GM19043 (cell line): ENCODE measurements around the gene PRAMEF9.
"Not testable (repeated sequence)": the region's sequence is repeated elsewhere in the genome, so short reads cannot be mapped to it uniquely, and the experiment has no call there.

ENCODE experiments used
- ATAC-seq: cut with Tn5 transposase; IDR thresholded peaks from one replicate; pipeline ENCODE4 v1.9.1; 2021; ENCODE audit warnings: low read depth; ENCODE audit not compliant: unreplicated experiment

Gene PRAMEF9

GRCh38 chr1:13171548-13171947, at the start of gene PRAMEF9:
TSS of gene PRAMEF9 (plus strand) at chr1:13171848. CDS start at chr1:13175281, 3,433 bp downstream.
- not testable (repeated sequence) for ATAC-seq

GRCh38 chr1:13155909-13156308, 15.7 kb upstream of the PRAMEF9 start, which contains the start of gene PRAMEF26:
TSS of gene PRAMEF26 (minus strand) at chr1:13156009. CDS start at chr1:13153095, 2,914 bp downstream.
- ATAC-seq, result not testable (repeated sequence)

GRCh38 chr1:13165531-13165930, 6.1 kb upstream of the PRAMEF9 start, which contains the start of gene HNRNPCL4:
TSS of gene HNRNPCL4 (minus strand) at chr1:13165631. CDS start at chr1:13165467, 164 bp downstream.
- ATAC-seq, result not testable (repeated sequence)

- not testable (repeated sequence) for ATAC-seq
Measured at GRCh38 chr1:13201309-13201708, 29.7 kb downstream of the PRAMEF9 start, which contains the start of gene PRAMEF13. TSS of gene PRAMEF13 (minus strand) at chr1:13201409. CDS start at chr1:13199589, 1,820 bp downstream.

GRCh38 chr1:13208712-13209111, 37.1 kb downstream of the PRAMEF9 start:
- ATAC-seq, result not testable (repeated sequence)

- not testable (repeated sequence) for ATAC-seq
Measured at GRCh38 chr1:13216619-13217018, 45.0 kb downstream of the PRAMEF9 start.

GRCh38 chr1:13219203-13219602, 47.6 kb downstream of the PRAMEF9 start:
- ATAC-seq, result not testable (repeated sequence)

GRCh38 chr1:13222788-13223187, 51.1 kb downstream of the PRAMEF9 start:
- not testable (repeated sequence) for ATAC-seq

- ATAC-seq, result no peak
Measured at GRCh38 chr1:13224480-13225060, 52.9 kb downstream of the PRAMEF9 start.

GRCh38 chr1:13225675-13226204, 54.1 kb downstream of the PRAMEF9 start, which contains the start of gene PRAMEF18:
TSS of gene PRAMEF18 (minus strand) at chr1:13226154. CDS start at chr1:13226106, 48 bp downstream.
- ATAC-seq, result not testable (repeated sequence)

- not testable (repeated sequence) for ATAC-seq
Measured at GRCh38 chr1:13227271-13228055, 55.8 kb downstream of the PRAMEF9 start.

- no peak for ATAC-seq
Measured at GRCh38 chr1:13228343-13228781, 56.7 kb downstream of the PRAMEF9 start.
